ENCODE results near the gene NHLRC1.

The NHLRC1 gene

GRCh38 chr6:18122128-18123093 is at the start of gene NHLRC1:
Gene NHLRC1 (minus strand): TSS chr6:18122677. CDS start chr6:18122606, 71 bp downstream.
- peak; percentile 76 for TF ChIP-seq CTCF (IDR thresholded peaks at IDR 0.05; ENCODE audit: low read length, missing control alignments)
- peak; percentile 91 for DNase-seq (ENCODE audit: low read depth)
- peak within 1 kb of the TSS; percentile 56 for H3K4me3 ChIP-seq (replicated peaks; ENCODE audit: low read depth, low read length)

- no peak for TF ChIP-seq CTCF (IDR thresholded peaks at IDR 0.05; ENCODE audit: low read length, missing control alignments)
- H3K4me3 ChIP-seq (replicated peaks; ENCODE audit: low read depth, low read length): no peak overlapping the region
- DNase-seq (ENCODE audit: low read depth): no peak
Observed at GRCh38 chr6:18171871-18172270, 49.4 kb upstream of the NHLRC1 start.

- no peak for DNase-seq (ENCODE audit: low read depth)
- H3K4me3 ChIP-seq (replicated peaks; ENCODE audit: low read depth, low read length): no peak overlapping the region
- TF ChIP-seq CTCF (IDR thresholded peaks at IDR 0.05; ENCODE audit: low read length, missing control alignments): no peak
Observed at GRCh38 chr6:18168264-18168663, 45.8 kb upstream of the NHLRC1 start.

- H3K4me3 ChIP-seq (replicated peaks; ENCODE audit: low read depth, low read length): no peak overlapping the region
- TF ChIP-seq CTCF (IDR thresholded peaks at IDR 0.05; ENCODE audit: low read length, missing control alignments): no peak
- peak; percentile 39 for DNase-seq (ENCODE audit: low read depth)
Observed at GRCh38 chr6:18166312-18167036, 44.0 kb upstream of the NHLRC1 start.

GRCh38 chr6:18165751-18166150 is 43.3 kb upstream of the NHLRC1 start:
- no peak for TF ChIP-seq CTCF (IDR thresholded peaks at IDR 0.05; ENCODE audit: low read length, missing control alignments)
- no peak for DNase-seq (ENCODE audit: low read depth)
- no peak overlapping the region for H3K4me3 ChIP-seq (replicated peaks; ENCODE audit: low read depth, low read length)

GRCh38 chr6:18162401-18162800 is 39.9 kb upstream of the NHLRC1 start:
- DNase-seq (ENCODE audit: low read depth): no peak
- no peak for TF ChIP-seq CTCF (IDR thresholded peaks at IDR 0.05; ENCODE audit: low read length, missing control alignments)
- H3K4me3 ChIP-seq (replicated peaks; ENCODE audit: low read depth, low read length): no peak overlapping the region

All from fibroblast of pulmonary artery (primary cell).